Cardiac muscle cell (in vitro differentiated cells and primary cell): ENCODE measurements around the gene STAG1. TPM values are rescaled to one million over a fixed set of nuclear protein-coding genes. Genes with fewer than 3 reads are reported as not detected.

ENCODE experiments used
- DNase-seq, 2 donors: peaks; one replicate each; pipeline versions ENCODE4 v3.0.0 to v3.0.0-alpha.2; 2010 to 2017; ENCODE audit warnings: low read depth in 1 of 2, low spot score in 1 of 2
- H3K27ac ChIP-seq: fragments of 200-600 bp; sonication (generic); 2 replicates; pipeline ENCODE4 v1.5.1; 2016
- H3K27me3 ChIP-seq: fragments of 200-600 bp; sonication (generic); 2 replicates; pipeline ENCODE4 v1.6.0; 2016; ENCODE audit warnings: control low read depth
- H3K36me3 ChIP-seq: fragments of 200-600 bp; sonication (generic); 2 replicates; pipeline ENCODE4 v1.5.1; 2016; ENCODE audit warnings: control low read depth
- H3K4me1 ChIP-seq: fragments of 200-600 bp; sonication (generic); 2 replicates; pipeline ENCODE4 v1.8.1; 2017; ENCODE audit warnings: low read depth, mild to moderate bottlenecking, mixed run types
- H3K4me3 ChIP-seq: fragments of 200-600 bp; sonication (generic); 2 replicates; pipeline ENCODE4 v1.5.1; 2016; ENCODE audit warnings: mild to moderate bottlenecking
- H3K9me3 ChIP-seq: fragments of 200-600 bp; sonication (generic); 2 replicates; pipeline ENCODE4 v1.5.1; 2017; ENCODE audit warnings: low read depth, mild to moderate bottlenecking, control low read depth
- polyA plus RNA-seq: library from polyadenylated mRNA; unstranded; fragments of >200 nt; fragmentation: Nextera tagmentation; extraction: Ambion mirVana; gene quantifications from 2 replicates; pipeline ENCODE4 v1.2.1, GENCODE V29; 2016
- total RNA-seq: library from RNA; depleted of rRNA; stranded (reverse); fragments of >200 nt; gene quantifications from 2 replicates; pipeline ENCODE4 v1.2.3, GENCODE V29; 2016
- TF ChIP-seq, protein P1 (sequence below): IDR thresholded peaks from 2 replicates; pipeline ENCODE4 v1.5.1; 2012; ENCODE audit warnings: low read depth, mild to moderate bottlenecking, low read length

The STAG1 gene
- total and polyA plus RNA-seq, 2 experiments from 2014 or later, result 12.7 to 18.3 TPM

DNA sequence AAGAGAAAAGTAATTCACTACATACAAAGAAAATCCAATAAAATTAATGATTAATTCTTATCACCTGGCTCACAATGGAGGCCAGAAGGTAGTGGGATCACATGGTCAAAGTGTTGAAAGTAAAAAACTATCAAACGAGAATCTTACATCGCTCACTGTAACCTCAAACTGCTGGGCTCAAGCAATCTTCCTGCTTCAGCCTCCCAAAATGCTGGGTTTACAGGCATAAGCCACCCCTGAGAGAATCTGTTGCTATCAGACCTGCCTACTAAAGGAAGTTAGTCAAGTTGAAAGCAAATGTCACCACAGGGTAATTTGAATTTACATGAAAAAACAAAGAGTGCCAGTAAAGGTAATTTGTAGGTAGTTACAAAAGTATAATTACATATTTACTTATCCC, 398.7 kb downstream of the STAG1 start:
- H3K4me1 ChIP-seq, result peaks cover 21% of the 10 kb centered on the region
- no peak for DNase-seq

DNA sequence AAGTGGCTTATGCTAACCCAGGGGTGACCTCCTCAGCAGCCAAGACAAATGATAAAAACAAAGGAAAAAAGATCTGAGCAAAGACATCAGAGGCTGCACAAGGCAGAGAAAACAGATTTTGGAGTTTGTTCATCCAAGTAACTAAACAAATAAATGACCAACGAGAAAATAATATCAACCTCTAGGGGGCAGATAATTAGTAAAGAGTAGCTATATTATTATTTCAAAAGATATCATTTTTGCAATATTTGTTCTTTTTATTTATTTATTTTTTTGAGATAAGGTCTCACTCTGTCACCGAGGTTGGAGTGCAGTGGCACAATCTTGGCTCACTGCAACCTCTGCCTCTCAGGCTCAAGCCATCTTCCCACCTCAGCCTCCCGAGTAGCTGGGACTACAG, 400.3 kb downstream of the STAG1 start:
- H3K9me3 ChIP-seq, result no peaks in the 10 kb centered on the region
- TF ChIP-seq, protein P1, sequence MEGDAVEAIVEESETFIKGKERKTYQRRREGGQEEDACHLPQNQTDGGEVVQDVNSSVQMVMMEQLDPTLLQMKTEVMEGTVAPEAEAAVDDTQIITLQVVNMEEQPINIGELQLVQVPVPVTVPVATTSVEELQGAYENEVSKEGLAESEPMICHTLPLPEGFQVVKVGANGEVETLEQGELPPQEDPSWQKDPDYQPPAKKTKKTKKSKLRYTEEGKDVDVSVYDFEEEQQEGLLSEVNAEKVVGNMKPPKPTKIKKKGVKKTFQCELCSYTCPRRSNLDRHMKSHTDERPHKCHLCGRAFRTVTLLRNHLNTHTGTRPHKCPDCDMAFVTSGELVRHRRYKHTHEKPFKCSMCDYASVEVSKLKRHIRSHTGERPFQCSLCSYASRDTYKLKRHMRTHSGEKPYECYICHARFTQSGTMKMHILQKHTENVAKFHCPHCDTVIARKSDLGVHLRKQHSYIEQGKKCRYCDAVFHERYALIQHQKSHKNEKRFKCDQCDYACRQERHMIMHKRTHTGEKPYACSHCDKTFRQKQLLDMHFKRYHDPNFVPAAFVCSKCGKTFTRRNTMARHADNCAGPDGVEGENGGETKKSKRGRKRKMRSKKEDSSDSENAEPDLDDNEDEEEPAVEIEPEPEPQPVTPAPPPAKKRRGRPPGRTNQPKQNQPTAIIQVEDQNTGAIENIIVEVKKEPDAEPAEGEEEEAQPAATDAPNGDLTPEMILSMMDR, result peak; percentile 11
- no peak for DNase-seq
- no peak overlapping the region for H3K4me3 ChIP-seq
- peak overlapping the region; percentile 90 for H3K27ac ChIP-seq
- peaks cover 6% of the 10 kb centered on the region for H3K36me3 ChIP-seq
- H3K27me3 ChIP-seq, result no peaks in the 10 kb centered on the region
- peaks cover 21% of the 10 kb centered on the region for H3K4me1 ChIP-seq

More for the DNA sequence above, 398.7 kb downstream of the STAG1 start:
- H3K27me3 ChIP-seq, result no peaks in the 10 kb centered on the region
- H3K4me3 ChIP-seq, result no peak overlapping the region
- TF ChIP-seq, protein P1, result no peak
- H3K9me3 ChIP-seq, result no peaks in the 10 kb centered on the region
- H3K27ac ChIP-seq, result no peak overlapping the region
- H3K36me3 ChIP-seq, result peaks cover 6% of the 10 kb centered on the region

DNA sequence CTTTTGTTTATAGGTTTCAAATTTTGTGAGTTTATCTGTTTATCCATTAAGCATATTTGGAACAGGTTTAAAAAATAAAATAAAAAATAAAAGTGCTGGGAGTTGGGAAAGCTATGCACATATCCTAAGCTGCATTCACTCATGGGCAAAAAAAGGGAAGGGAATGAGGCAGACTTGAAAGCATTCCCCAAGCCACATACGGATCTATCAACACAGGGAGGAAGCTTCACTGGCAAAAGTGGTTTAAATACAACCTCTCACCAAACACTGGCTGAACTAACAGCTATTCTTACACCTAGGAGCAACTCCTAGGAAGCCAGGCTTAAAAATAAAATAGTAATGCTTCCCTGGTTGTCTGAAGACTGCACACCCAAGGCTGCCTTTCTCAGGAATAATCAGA, 400.8 kb downstream of the STAG1 start:
- H3K9me3 ChIP-seq, result no peaks in the 10 kb centered on the region
- no peaks in the 10 kb centered on the region for H3K27me3 ChIP-seq
- peaks cover 21% of the 10 kb centered on the region for H3K4me1 ChIP-seq
- peak overlapping the region; percentile 90 for H3K27ac ChIP-seq
- TF ChIP-seq, protein P1, result no peak
- peak in 1 of 2 donors; percentile 41 for DNase-seq
- no peak overlapping the region for H3K4me3 ChIP-seq
- H3K36me3 ChIP-seq, result peaks cover 6% of the 10 kb centered on the region

DNA sequence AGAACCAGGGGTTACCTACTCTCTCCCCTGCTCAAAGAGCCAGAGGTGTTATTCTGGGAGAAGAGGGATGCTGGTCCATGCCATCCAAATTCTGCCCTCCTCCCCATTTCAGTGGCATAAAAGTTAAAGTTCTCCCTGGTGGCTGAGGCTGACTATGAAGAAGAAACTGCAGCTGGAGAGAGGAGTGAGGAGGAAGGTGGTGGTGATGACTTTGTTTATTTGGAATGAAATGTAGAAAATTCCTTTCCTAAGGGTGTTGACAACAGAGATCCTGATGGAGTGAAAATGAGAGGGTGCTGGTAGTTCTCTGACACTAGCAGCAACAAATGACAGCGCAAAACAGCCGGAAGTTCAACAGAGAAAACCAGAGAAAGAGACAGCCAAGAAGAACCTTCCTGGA, 401.6 kb downstream of the STAG1 start:
- Histone ChIP-seq H3K4me3 (no peak overlapping the region), H3K4me1 (peaks cover 21% of the 10 kb centered on the region), H3K9me3 (no peaks in the 10 kb centered on the region), H3K27me3 (no peaks in the 10 kb centered on the region), H3K36me3 (peaks cover 6% of the 10 kb centered on the region), H3K27ac (peak overlapping the region; percentile 90)
- TF ChIP-seq, protein P1, result no peak
- peak; percentile 8 to 64 for DNase-seq

DNA sequence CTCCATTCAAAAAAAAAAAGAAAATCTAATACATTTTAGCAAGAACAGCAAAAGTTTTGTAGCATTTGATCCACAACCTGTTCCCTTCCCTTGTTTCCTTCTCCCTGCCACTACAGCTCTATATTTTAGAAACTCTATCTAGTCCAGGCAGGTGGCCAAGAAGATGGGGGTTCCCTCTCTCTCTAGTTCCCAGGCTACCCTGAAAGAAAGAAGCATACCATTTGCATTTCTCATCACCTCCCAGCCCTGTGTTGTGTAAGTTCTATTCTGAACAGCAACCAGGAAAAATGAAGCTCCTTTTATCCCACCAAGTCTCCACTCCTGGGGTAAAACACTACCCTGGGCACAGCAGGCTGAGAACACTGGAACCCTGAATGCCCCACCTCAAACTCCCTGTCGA, 402.0 kb downstream of the STAG1 start:
- TF ChIP-seq, protein P1, result no peak
- Histone ChIP-seq H3K4me1 (peaks cover 21% of the 10 kb centered on the region), H3K9me3 (no peaks in the 10 kb centered on the region), H3K36me3 (peaks cover 6% of the 10 kb centered on the region), H3K4me3 (no peak overlapping the region), H3K27me3 (no peaks in the 10 kb centered on the region), H3K27ac (peak overlapping the region; percentile 90)
- DNase-seq, result peak in 1 of 2 donors; percentile 95

DNA sequence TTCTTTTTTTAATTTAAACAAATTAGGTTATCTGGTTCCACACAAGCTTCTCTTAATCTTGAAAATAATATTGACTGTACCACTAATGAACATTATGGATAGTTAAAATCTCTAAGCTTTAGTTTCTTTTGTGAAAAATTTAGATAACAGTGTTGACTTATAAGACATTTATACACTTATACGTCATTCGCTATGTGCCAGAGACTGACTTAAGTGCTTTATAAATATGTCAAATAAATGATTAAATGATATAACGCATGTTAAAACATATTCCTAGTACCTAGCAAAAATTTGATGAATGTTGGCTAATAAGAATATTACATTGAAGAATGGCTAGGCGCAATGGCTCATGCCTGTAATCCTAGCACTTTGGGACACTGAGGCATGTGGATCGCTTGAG, 405.7 kb downstream of the STAG1 start:
- TF ChIP-seq, protein P1, result no peak
- no peak overlapping the region for H3K27ac ChIP-seq
- DNase-seq, result no peak
- no peaks in the 10 kb centered on the region for H3K9me3 ChIP-seq
- H3K4me3 ChIP-seq, result no peak overlapping the region
- H3K27me3 ChIP-seq, result no peaks in the 10 kb centered on the region
- peaks cover 6% of the 10 kb centered on the region for H3K36me3 ChIP-seq
- H3K4me1 ChIP-seq, result peaks cover 20% of the 10 kb centered on the region
